Measurements from ENCODE around the gene VAPB. TPM values are rescaled to one million over a fixed set of nuclear protein-coding genes. Genes with fewer than 3 reads are reported as not detected.

Gene VAPB
- total RNA-seq, 4 donors from 2014 or later: 10.9 to 20.4 (median 17.9) TPM

- H3K27ac ChIP-seq: no peak overlapping the region
- WGBS: 71% methylated on average over 3 of the region's 3 CpGs
- no peaks in the 10 kb centered on the region for H3K4me1 ChIP-seq
- no peak overlapping the region for H3K4me3 ChIP-seq
- no peaks in the 10 kb centered on the region for H3K36me3 ChIP-seq
- H3K27me3 ChIP-seq: no peaks in the 10 kb centered on the region
- TF ChIP-seq POLR2A (IDR thresholded peaks at IDR 0.05) (no peak), CTCF (IDR thresholded peaks at IDR 0.05) (no peak), POLR2AphosphoS5 (IDR thresholded peaks at IDR 0.05) (no peak), EP300 (IDR thresholded peaks at IDR 0.05) (no peak)
- no peak for DNase-seq (ENCODE audit: low spot score in 2 of 2)
- peaks cover 14% of the 10 kb centered on the region for H3K9me3 ChIP-seq
Observed at GRCh38 chr20:58485393-58485792, 96.4 kb downstream of the VAPB start.

- no peaks in the 10 kb centered on the region for H3K36me3 ChIP-seq
Observed at GRCh38 chr20:58486207-58486606, 97.2 kb downstream of the VAPB start.

GRCh38 chr20:58492074-58492718 lies 103.2 kb downstream of the VAPB start:
- no peaks in the 10 kb centered on the region for H3K27me3 ChIP-seq
- DNase-seq (ENCODE audit: low spot score in 2 of 2): no peak
- H3K4me1 ChIP-seq: no peaks in the 10 kb centered on the region
- no peaks in the 10 kb centered on the region for H3K36me3 ChIP-seq
- no peaks in the 10 kb centered on the region for H3K9me3 ChIP-seq
- H3K4me3 ChIP-seq: no peak overlapping the region
- no peak overlapping the region for H3K27ac ChIP-seq
- no peak for TF ChIP-seq POLR2AphosphoS5 (IDR thresholded peaks at IDR 0.05)
- no peak for TF ChIP-seq CTCF (IDR thresholded peaks at IDR 0.05)
- WGBS: 77% methylated on average over 7 of the region's 7 CpGs

More at GRCh38 chr20:58486207-58486606, 97.2 kb downstream of the VAPB start:
- no peak for TF ChIP-seq POLR2A (IDR thresholded peaks at IDR 0.05)
- TF ChIP-seq CTCF (IDR thresholded peaks at IDR 0.05): no peak
- no peak for TF ChIP-seq POLR2AphosphoS5 (IDR thresholded peaks at IDR 0.05)
- no peak for TF ChIP-seq EP300 (IDR thresholded peaks at IDR 0.05)
- Histone ChIP-seq H3K27me3 (no peaks in the 10 kb centered on the region), H3K4me3 (no peak overlapping the region), H3K9me3 (peaks cover 14% of the 10 kb centered on the region), H3K27ac (no peak overlapping the region), H3K4me1 (no peaks in the 10 kb centered on the region)
- DNase-seq (ENCODE audit: low spot score in 2 of 2): no peak
- 47% methylated on average over 1 of the region's 1 CpG for WGBS

GRCh38 chr20:58492795-58493524 lies 103.9 kb downstream of the VAPB start:
- Histone ChIP-seq H3K4me1 (no peaks in the 10 kb centered on the region), H3K4me3 (no peak overlapping the region), H3K27ac (no peak overlapping the region), H3K9me3 (no peaks in the 10 kb centered on the region), H3K27me3 (no peaks in the 10 kb centered on the region), H3K36me3 (no peaks in the 10 kb centered on the region)
- TF ChIP-seq POLR2AphosphoS5 (IDR thresholded peaks at IDR 0.05): no peak
- no peak for TF ChIP-seq EP300 (IDR thresholded peaks at IDR 0.05)
- no peak for TF ChIP-seq CTCF (IDR thresholded peaks at IDR 0.05)
- no peak for TF ChIP-seq POLR2A (IDR thresholded peaks at IDR 0.05)
- WGBS: 80% methylated on average over 4 of the region's 4 CpGs
- no peak for DNase-seq (ENCODE audit: low spot score in 2 of 2)

GRCh38 chr20:58494923-58495622 lies 106.0 kb downstream of the VAPB start:
- peak in 1 of 2 donors; percentile 45 for DNase-seq (ENCODE audit: low spot score in 2 of 2)
- H3K9me3 ChIP-seq: no peaks in the 10 kb centered on the region
- no peaks in the 10 kb centered on the region for H3K36me3 ChIP-seq
- no peaks in the 10 kb centered on the region for H3K4me1 ChIP-seq
- no peak overlapping the region for H3K4me3 ChIP-seq
- no peaks in the 10 kb centered on the region for H3K27me3 ChIP-seq
- no peak overlapping the region for H3K27ac ChIP-seq
- 93% methylated on average over 13 of the region's 13 CpGs for WGBS
- TF ChIP-seq POLR2A (IDR thresholded peaks at IDR 0.05): no peak
- no peak for TF ChIP-seq CTCF (IDR thresholded peaks at IDR 0.05)
- TF ChIP-seq POLR2AphosphoS5 (IDR thresholded peaks at IDR 0.05): no peak
- no peak for TF ChIP-seq EP300 (IDR thresholded peaks at IDR 0.05)
